Measurements from ENCODE around the gene PLA2G6.

The PLA2G6 gene

DNA sequence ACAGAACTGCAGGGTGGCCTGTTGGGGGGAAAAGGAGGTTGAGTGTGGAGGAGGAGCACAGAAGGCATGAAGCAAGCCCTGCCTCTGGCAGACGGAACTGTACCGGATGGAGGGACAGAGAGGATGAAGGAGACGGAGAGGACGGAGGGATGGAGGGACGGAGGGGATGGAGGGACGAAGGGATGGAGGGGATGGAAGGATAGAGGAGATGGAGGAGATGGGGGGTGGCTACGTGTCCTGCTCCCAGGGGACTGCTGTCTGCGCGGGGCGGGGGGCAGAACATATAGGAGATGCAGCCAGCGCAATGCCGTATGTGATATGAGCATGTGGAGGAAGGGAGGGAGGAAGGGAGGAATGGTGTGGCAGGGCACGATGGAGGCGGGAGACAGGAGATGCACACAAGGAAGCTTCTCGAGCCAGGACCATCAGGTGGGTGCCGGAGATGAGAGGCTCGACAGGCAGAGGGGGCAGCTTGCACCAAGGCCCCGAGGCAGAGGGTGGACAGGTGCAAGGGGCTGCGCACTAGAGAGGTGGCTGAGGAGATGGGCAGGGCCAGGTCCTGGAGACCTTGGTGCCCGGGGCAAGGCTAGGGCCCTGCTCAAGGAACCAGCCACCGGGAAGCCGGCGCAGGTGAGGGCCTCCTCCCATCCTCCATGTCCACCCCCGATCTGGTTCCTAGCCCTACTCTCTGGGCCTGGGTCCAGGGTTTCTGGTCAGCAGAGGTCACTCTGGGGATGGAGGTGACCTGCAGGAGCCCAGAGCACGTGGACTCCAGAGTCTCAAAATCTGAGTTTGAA lies 45.4 kb upstream of the PLA2G6 start:
- TF ChIP-seq, protein P1, sequence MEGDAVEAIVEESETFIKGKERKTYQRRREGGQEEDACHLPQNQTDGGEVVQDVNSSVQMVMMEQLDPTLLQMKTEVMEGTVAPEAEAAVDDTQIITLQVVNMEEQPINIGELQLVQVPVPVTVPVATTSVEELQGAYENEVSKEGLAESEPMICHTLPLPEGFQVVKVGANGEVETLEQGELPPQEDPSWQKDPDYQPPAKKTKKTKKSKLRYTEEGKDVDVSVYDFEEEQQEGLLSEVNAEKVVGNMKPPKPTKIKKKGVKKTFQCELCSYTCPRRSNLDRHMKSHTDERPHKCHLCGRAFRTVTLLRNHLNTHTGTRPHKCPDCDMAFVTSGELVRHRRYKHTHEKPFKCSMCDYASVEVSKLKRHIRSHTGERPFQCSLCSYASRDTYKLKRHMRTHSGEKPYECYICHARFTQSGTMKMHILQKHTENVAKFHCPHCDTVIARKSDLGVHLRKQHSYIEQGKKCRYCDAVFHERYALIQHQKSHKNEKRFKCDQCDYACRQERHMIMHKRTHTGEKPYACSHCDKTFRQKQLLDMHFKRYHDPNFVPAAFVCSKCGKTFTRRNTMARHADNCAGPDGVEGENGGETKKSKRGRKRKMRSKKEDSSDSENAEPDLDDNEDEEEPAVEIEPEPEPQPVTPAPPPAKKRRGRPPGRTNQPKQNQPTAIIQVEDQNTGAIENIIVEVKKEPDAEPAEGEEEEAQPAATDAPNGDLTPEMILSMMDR (IDR thresholded peaks at IDR 0.05) = no peak
- DNase-seq (ENCODE audit: low spot score) = no peak
- H3K4me3 ChIP-seq = no peak overlapping the region
- peak overlapping the region in 1 of 2 donors; percentile 48 for H3K27ac ChIP-seq

DNA sequence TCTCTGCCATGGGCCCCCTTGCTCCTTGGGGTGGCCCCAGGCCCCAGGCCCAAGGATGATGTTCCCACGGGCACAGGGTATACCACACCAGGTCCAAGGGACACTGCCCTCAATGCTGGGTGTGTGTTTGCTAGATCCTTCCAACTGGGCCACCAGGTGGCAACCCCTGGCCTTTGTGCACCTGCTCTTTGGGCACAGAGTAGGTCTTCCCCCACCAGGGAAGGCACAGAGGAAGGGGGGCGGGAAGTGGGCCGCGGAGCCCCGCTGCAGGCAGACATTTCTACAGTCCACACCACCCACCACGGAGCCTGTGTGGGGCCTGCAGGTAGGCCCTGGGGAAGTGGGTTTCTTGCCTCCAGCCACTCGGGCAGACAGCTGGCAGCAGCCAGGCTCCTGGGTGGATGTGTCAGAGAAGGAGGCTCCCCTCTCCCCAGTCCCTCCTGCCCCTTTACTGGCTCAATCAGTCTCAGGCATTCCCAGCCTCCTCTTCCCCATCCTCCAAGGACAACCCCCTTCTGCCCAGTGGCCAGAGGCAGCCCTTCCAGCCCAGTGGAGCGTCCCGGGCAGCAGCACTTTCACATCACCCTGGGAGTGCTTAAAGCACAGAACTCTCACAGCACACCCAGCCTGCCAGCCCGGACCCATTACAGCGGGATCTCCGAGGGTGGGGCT lies 41.8 kb upstream of the PLA2G6 start:
- peak overlapping the region in 1 of 2 donors; percentile 93 for H3K27ac ChIP-seq
- TF ChIP-seq, protein P1 (IDR thresholded peaks at IDR 0.05) = no peak
- no peak for DNase-seq (ENCODE audit: low spot score)
- H3K4me3 ChIP-seq = no peak overlapping the region

DNA sequence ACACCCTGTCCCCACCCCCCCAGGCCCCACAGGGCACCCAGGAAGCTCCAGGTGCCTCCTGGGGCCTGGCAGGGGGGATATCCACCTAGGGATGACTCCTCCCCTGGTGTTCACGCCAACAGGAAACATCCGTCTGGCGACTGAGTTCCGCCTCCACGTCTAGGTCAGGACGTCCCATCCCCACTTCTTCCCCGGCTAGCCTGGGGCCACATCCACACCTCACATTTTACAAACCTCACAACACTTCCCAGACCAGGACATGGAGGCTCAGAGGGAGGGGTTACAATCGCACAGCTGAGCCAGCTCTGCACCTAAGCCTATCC lies 41.1 kb upstream of the PLA2G6 start:
- DNase-seq (ENCODE audit: low spot score) = no peak
- TF ChIP-seq, protein P1 (IDR thresholded peaks at IDR 0.05) = no peak
- Histone ChIP-seq H3K4me3 (no peak overlapping the region), H3K27ac (peak overlapping the region in 1 of 2 donors; percentile 93)

DNA sequence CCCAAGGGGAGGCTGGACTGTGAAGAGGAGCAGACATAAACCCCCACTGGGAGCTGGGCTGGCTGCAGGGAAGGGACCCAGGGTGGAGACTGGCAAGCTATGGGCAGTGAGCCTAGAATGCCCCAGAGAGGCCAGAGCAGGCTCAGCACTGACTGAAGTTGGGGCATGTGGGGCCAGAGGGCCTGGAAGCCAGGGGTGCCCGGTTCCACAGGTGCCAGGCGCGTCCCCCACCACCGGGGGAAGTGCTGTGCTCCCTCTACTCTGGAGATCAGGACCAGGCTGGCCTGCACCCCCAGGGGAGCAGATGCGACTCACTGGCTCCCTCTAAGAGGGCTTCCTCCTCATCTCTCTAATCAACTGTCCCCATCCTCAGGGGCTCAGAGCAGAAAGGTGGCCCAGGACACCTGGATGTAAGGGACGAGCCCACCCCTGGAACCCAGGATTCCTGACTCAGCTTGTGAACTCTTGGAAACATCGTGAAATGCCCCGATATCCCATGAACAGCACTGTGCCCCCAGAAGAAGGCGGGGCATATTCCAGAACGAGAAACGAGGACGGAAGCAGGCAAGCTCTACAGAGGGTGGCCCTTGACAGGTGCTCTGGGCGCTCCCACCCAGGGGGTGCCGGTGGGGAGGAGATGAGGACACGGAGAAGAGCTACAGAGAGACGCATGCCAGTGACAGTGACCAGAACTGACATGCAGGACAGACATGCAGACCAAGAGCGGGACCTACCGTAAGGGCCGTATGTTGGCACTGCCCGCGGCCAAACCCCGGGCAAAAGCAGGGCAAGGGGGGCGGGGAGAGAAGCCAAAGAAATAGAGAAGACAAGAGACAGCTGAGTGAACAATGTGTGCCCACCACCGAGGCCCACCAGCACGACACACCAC lies 40.5 kb upstream of the PLA2G6 start:
- no peak for DNase-seq (ENCODE audit: low spot score)
- Histone ChIP-seq H3K4me3 (no peak overlapping the region), H3K27ac (peak overlapping the region; percentile 30 to 93)
- TF ChIP-seq, protein P1 (IDR thresholded peaks at IDR 0.05) = no peak

DNA sequence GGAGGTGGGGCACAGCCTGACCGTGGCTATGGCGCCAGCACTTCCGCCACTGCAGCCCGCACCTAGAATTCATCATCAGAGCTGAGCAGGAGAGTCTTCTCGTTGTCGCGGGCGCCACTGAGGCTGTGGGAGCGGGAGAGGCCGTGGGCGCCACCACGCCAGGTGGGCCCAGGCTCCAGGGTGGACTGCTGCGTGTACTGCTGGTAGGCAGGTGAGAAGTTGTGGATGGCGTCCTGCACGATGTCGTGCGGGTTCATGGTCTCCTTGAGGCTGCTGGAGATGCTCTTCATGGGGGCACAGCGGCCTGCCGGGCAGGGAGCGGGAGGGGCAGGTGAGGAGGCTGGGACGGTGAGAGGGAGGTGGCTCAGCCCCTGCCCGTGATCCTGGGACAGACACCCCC lies 39.8 kb upstream of the PLA2G6 start:
- DNase-seq (ENCODE audit: low spot score) = no peak
- TF ChIP-seq, protein P1 (IDR thresholded peaks at IDR 0.05) = no peak
- Histone ChIP-seq H3K4me3 (no peak overlapping the region), H3K27ac (peak overlapping the region in 1 of 2 donors; percentile 93)

DNA sequence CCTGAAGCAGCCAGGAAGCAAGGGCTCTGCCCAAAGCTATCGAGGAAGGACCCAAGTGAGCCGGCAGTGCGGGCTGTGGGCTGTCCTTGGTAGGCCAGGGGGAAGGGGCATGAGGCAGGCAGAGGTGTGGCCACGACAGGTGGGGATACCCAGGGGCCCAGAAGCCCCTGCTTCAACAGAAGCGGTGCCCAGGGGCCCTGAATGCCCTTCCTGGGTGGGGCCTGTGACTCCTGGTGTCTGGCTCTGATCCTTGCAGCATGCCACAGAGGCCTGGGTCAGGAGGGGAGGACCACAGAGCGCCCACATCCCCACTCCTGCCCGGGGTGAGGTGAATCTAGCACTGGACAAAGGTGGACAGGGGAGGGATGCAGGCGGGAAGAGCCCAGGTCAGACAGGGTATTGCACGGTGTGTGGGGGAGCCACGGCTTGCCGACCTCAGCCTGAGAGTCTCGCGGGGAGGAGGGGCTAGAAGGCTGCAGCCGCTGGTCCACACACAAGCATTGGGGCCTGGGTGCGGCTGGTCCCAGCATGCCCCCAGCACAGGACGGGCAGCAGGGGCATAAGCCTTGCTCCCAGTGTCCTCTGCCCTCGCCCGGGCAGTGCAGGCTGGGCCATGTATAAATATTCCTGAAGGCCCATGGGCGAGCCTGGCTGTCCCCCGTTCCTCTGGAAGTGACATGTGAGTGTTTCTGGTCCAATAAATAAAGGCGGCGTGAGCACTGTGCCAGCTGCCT lies 39.2 kb upstream of the PLA2G6 start:
- H3K27ac ChIP-seq = peak overlapping the region; percentile 93 to 94
- TF ChIP-seq, protein P1 (IDR thresholded peaks at IDR 0.05) = no peak
- no peak for DNase-seq (ENCODE audit: low spot score)
- no peak overlapping the region for H3K4me3 ChIP-seq
